Brain microvascular endothelial cell (primary cell): ENCODE results near the gene CDC42EP5.
"Not testable (repeated sequence)": the region's sequence is repeated elsewhere in the genome, so short reads cannot be mapped to it uniquely, and the experiment has no call there.

ENCODE experiments used
- DNase-seq: peaks from one replicate; pipeline ENCODE4 v3.0.0-alpha.2; 2020
- H3K27ac ChIP-seq: fragments of 250-450 bp; sonication (Bioruptor Pico); 2 replicates; pipeline ENCODE4 v1.5.1; 2020; ENCODE audit warnings: mild to moderate bottlenecking, moderate library complexity
- H3K27me3 ChIP-seq: fragments of 250-450 bp; sonication (Bioruptor Pico); replicated peaks from 2 replicates; pipeline ENCODE4 v1.5.1; 2020; ENCODE audit warnings: mild to moderate bottlenecking
- H3K36me3 ChIP-seq: fragments of 250-450 bp; sonication (Bioruptor Pico); replicated peaks from 2 replicates; pipeline ENCODE4 v1.5.1; 2020; ENCODE audit warnings: mild to moderate bottlenecking
- H3K4me3 ChIP-seq: 2 replicates; pipeline ENCODE4 v1.5.1; 2011; ENCODE audit warnings: low read depth, mild to moderate bottlenecking, control low read depth, low read length, moderate library complexity
- CTCF ChIP-seq: IDR thresholded peaks from 2 replicates; pipeline ENCODE4 v1.5.1; 2011; ENCODE audit warnings: low read depth, mild to moderate bottlenecking, moderate library complexity, low read length, control low read depth, inconsistent platforms; ENCODE audit errors: missing control alignments
- in situ Hi-C: cut with HindIII; loops from 2 replicates; pipeline ENCODE4 v1.10.0; 2017; ENCODE audit warnings: low sequenced_read_pairs, low pct_ligation_motif_present

CDC42EP5 gene

DNA sequence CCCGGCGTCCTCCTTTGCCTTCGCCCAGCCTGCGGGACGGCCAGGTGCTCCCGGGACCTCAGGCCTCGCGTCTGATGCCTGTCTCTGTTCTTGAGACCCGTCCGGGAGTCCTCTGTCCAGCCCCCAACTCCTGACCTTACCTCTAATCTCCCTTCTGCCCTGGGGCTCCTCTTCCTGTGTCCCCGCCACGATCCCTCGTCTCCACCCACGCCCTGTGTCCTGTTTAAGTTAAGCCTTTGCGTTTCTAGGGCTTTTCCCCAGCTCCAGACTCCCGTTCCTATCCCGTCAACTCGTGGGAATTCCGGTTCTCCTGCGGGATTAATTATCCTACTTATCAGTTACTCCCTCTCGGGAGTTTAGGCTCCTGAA is 23.4 kb downstream of the CDC42EP5 start:
- TF ChIP-seq CTCF = no peak
- Histone ChIP-seq H3K27me3 (no peaks in the 10 kb centered on the region), H3K4me3 (peak overlapping the region; percentile 94), H3K27ac (peak overlapping the region; percentile 92), H3K36me3 (peaks cover 45% of the 10 kb centered on the region)
- peak; percentile 25 for DNase-seq
- in situ Hi-C loops = no loop called here

DNA sequence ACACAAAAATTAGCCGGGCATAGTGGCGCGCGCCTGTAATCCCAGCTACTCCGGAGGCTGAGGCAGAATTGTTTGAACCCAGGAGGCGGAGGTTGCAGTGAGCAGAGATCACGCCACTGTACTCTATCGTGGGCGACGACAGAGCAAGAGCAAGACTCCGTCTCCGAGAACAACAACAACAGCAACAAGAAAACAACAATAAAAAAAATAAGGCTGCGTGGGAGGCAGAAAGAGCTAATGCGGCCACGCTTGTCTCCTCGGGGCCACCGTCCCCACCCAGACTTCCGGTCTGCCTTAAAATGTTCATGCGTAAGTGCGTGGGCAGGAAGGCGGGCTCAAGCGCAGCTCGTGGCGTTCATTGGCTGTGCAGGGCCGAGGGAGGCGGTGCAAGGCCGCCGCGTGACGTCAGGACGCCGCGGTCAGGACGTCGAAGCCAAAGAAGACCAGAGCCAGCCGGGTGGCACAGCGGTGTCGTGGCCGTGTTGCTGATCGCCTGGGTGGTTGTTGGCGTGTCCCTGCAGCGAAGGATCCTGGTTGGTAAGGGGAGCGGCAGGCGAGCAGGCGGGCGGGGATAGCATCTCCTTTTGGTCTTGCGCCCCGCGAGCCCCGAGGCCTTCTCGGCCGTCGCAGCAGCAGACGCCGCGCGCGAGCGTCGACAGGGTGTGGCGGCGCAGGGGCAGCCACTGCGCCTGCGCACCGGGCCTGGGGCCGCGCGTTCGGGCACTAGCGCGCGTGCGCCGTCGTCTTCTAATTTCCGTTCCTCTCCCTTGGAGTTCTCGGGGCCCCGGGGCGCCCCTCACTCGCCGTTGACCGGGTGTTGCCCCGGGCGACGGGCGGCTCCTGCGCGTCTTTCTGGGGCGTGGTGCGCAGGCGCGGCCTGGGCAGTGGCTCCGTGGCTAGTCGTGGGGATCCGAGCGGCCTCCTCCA is 24.1 kb downstream of the CDC42EP5 start, which contains the start of gene LENG8:
TSS of gene LENG8 (plus strand) at position 426 of the 927 bp plus-strand sequence. CDS start 2,146 bp downstream, outside the sequence.
- in situ Hi-C loops = no loop called here
- Histone ChIP-seq H3K4me3 (peak within 1 kb of the TSS; percentile 94), H3K27me3 (no peaks in the 10 kb centered on the region), H3K36me3 (peaks cover 40% of the 10 kb centered on the region), H3K27ac (peak within 1 kb of the TSS; percentile 92)
- peak; percentile 98 for DNase-seq
- no peak for TF ChIP-seq CTCF

- peaks cover 31% of the 10 kb centered on the region for H3K36me3 ChIP-seq
- H3K27ac ChIP-seq = peak overlapping the region; percentile 92
- DNase-seq = peak; percentile 35
- TF ChIP-seq CTCF = no peak
- H3K4me3 ChIP-seq = peak overlapping the region; percentile 94
- no peaks in the 10 kb centered on the region for H3K27me3 ChIP-seq
- in situ Hi-C loops = no loop called here
Observed at GRCh38 chr19:54448040-54448773, 24.9 kb downstream of the CDC42EP5 start.

- H3K27ac ChIP-seq, DNase-seq, in situ Hi-C loops, H3K27me3 ChIP-seq, H3K4me3 ChIP-seq: not testable (repeated sequence)
- peak; percentile 21 for TF ChIP-seq CTCF
- peaks cover 16% of the 10 kb centered on the region for H3K36me3 ChIP-seq
Observed at GRCh38 chr19:54446349-54446748, 26.7 kb downstream of the CDC42EP5 start.

DNA sequence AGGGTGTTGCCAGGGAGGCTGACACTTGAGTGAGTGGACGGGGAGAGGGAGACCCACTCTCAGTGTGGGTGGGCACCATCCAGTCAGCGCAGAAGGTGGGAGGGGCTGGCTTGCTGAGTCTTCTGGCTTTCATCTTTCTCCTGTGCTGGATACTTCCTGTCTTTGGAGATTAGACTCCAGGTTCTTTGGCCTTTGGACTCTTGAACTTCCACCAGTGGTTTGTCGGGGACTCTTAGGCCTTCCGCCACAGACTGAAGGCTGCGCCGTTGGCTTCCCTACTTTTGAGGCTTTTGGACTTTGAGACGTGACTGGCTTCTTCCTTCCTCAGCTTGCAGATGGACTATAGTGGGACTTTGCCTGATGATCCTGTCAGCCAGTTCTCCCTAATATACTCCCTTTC is 28.4 kb downstream of the CDC42EP5 start:
- no peak overlapping the region for H3K27ac ChIP-seq
- TF ChIP-seq CTCF = no peak
- H3K27me3 ChIP-seq = no peaks in the 10 kb centered on the region
- H3K36me3 ChIP-seq = peaks cover 11% of the 10 kb centered on the region
- no peak for DNase-seq
- in situ Hi-C loops = no loop called here
- H3K4me3 ChIP-seq = no peak overlapping the region
